ENCODE data around the gene PCNX2.

DNA sequence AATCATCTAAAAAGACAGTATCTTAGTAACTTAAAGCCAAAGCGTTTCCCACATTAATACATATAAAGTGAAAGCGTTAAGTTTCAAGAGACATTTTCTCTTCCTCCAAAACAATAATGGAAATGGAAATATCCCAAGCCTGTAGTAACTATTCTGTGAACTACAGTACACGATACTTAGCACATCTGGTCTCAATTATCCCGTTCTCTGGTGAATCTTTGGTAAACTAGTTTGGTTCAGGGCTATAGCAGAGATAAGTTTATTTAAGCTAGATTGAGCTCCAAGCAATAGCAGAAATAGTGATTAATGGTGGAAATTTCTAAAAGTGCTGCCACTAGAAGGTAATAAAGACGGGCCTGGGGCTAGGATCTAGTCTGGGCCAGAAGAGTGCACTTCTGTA is 55.2 kb downstream of the PCNX2 start:
- TF ChIP-seq, protein P1, sequence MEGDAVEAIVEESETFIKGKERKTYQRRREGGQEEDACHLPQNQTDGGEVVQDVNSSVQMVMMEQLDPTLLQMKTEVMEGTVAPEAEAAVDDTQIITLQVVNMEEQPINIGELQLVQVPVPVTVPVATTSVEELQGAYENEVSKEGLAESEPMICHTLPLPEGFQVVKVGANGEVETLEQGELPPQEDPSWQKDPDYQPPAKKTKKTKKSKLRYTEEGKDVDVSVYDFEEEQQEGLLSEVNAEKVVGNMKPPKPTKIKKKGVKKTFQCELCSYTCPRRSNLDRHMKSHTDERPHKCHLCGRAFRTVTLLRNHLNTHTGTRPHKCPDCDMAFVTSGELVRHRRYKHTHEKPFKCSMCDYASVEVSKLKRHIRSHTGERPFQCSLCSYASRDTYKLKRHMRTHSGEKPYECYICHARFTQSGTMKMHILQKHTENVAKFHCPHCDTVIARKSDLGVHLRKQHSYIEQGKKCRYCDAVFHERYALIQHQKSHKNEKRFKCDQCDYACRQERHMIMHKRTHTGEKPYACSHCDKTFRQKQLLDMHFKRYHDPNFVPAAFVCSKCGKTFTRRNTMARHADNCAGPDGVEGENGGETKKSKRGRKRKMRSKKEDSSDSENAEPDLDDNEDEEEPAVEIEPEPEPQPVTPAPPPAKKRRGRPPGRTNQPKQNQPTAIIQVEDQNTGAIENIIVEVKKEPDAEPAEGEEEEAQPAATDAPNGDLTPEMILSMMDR (IDR thresholded peaks at IDR 0.05) = no peak
- TF ChIP-seq POLR2A (IDR thresholded peaks at IDR 0.05) (no peak), EP300 (IDR thresholded peaks at IDR 0.05) (no peak), POLR2AphosphoS5 (IDR thresholded peaks at IDR 0.05) (no peak)

Measured in sigmoid colon (tissue), 4 donors.